ENCODE results near the gene ASTN2.

The ASTN2 gene

DNA sequence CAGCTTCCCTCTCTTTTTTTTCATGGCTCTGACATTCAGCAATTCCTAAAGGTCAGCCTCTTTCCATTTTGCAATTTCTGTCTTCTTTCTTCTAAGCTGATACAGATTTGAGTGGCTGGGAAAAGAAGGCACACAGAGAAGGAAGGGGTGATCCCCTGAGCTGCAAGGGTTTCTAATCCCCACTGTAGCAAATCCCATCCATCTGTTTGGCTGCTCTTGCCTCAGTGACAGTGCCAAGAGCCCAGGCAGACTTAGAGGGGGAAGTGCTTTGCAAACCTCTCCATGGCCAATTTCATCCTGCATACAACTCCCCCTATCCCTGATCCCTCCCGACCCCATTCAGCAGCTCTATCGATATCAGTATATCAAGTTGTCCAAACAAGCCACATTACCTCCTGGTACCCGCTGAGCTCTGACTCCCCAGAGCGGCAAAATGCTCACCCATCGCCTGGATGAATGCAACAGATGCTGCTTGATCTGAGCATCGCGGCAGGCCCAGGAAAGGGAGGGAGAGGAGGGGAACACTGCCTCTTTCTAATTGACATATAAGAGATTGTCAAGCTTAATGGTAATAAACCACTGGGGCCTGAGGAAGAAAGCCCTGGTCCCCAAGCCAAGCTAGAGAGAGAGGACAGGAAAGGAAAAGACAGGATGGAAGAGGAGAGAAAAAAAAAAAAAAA, 268.9 kb downstream of the ASTN2 start:
- no peaks in the 10 kb centered on the region for H3K36me3 ChIP-seq (ENCODE audit: insufficient read depth, low read length)
- H3K4me3 ChIP-seq (ENCODE audit: low read length), result no peak overlapping the region
- no peak overlapping the region for H2AFZ ChIP-seq (ENCODE audit: low read depth, low read length)
- no peaks in the 10 kb centered on the region for H3K4me1 ChIP-seq (ENCODE audit: insufficient read depth, low read length)
- no peaks in the 10 kb centered on the region for H3K9me3 ChIP-seq (ENCODE audit: low read length)
- no peaks in the 10 kb centered on the region for H3K27me3 ChIP-seq (ENCODE audit: insufficient read depth, low read length)

DNA sequence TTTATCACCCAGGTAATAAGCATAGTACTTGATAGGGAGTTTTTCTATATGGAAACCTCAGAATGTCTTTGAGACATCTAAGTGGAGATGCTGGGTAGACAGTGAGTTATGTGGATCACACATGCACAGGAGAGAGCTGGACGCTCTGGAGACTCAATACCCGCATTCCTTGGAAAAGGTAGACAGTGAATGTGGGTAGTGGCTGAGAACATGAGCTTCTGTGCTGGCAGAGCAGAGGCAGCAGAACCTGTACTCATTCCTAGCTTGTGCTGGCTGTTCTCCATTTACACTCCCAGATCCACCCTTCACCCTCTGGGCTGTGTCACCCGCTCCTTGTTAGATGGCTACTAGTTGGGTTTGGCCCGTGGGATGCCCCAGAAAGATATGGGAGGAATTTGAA, 269.8 kb downstream of the ASTN2 start:
- no peaks in the 10 kb centered on the region for H3K27me3 ChIP-seq (ENCODE audit: insufficient read depth, low read length)
- no peak overlapping the region for H3K4me3 ChIP-seq (ENCODE audit: low read length)
- H3K36me3 ChIP-seq (ENCODE audit: insufficient read depth, low read length), result no peaks in the 10 kb centered on the region
- no peaks in the 10 kb centered on the region for H3K4me1 ChIP-seq (ENCODE audit: insufficient read depth, low read length)
- no peak overlapping the region for H2AFZ ChIP-seq (ENCODE audit: low read depth, low read length)
- no peaks in the 10 kb centered on the region for H3K9me3 ChIP-seq (ENCODE audit: low read length)

DNA sequence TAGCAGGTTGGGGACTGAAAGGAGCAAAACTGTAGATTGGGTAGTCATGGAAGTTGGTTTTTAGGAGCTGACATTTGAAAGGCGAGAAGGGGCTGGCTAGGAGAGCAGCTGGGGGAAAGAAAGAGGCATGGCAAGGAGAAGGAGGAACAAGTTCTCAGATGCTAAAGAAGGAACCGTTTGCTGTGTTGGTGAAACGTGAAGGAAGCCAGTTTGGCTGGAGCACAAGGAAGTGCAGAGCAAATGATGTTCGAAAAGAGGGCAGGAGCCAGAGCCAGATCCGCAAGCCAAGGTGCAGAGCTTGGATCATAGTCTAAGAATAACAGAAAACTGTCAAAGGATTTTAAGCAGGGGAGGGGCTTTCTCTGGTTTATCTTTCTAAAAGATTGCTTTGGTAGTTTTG, 276.6 kb downstream of the ASTN2 start:
- no peak overlapping the region for H3K4me3 ChIP-seq (ENCODE audit: low read length)
- H2AFZ ChIP-seq (ENCODE audit: low read depth, low read length), result no peak overlapping the region
- H3K9me3 ChIP-seq (ENCODE audit: low read length), result no peaks in the 10 kb centered on the region
- H3K36me3 ChIP-seq (ENCODE audit: insufficient read depth, low read length), result no peaks in the 10 kb centered on the region
- H3K4me1 ChIP-seq (ENCODE audit: insufficient read depth, low read length), result no peaks in the 10 kb centered on the region
- H3K27me3 ChIP-seq (ENCODE audit: insufficient read depth, low read length), result no peaks in the 10 kb centered on the region

DNA sequence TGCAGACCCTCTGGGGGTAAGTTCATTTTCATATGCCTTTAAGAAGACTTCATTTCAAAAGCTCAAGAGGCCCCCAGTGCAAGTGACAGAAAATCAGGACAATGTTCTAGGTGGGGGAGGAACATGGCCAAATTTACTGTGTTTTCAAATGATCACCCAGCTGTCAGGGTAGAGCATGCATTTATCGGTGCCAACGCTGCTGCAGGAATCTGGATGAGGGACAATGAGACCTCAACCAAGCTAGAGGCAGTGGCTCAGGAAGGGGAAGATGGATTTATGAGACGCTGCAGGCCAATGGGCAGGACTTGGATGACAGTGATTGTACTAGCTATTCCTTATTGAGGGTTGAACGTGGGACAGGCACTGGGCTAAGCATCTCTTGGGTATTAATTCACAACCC, 278.4 kb downstream of the ASTN2 start:
- H3K9me3 ChIP-seq (ENCODE audit: low read length), result no peaks in the 10 kb centered on the region
- no peak overlapping the region for H3K4me3 ChIP-seq (ENCODE audit: low read length)
- no peaks in the 10 kb centered on the region for H3K36me3 ChIP-seq (ENCODE audit: insufficient read depth, low read length)
- no peak overlapping the region for H2AFZ ChIP-seq (ENCODE audit: low read depth, low read length)
- H3K27me3 ChIP-seq (ENCODE audit: insufficient read depth, low read length), result no peaks in the 10 kb centered on the region
- H3K4me1 ChIP-seq (ENCODE audit: insufficient read depth, low read length), result no peaks in the 10 kb centered on the region

DNA sequence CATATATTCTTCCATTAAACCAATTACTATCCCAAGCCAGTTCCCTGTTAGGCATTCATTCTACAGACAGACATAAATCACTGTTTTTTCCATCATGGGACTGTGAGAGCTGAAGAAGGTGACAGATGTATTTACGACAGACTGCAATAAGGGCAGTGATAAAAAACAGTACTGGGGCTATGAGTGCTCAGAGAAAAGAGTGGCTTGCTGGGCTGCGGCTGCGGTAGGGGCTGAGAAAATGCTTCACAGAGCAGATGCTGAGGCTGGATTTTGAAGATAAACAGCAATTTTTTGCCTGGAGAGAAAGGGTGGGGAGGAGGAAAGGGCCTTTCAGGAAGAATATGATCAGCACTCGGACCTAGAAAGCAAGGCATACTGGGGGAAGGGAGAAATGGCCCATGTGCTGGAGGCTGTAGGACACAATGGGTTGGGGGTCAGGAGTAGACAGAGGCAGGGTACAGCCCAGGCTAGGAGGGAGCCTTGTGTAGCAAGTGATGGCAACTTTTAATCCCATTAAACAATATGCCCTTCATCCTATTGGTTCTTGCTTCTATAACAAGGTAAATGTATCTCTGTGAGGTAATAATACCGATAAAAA, 279.3 kb downstream of the ASTN2 start:
- no peaks in the 10 kb centered on the region for H3K36me3 ChIP-seq (ENCODE audit: insufficient read depth, low read length)
- H3K4me1 ChIP-seq (ENCODE audit: insufficient read depth, low read length), result no peaks in the 10 kb centered on the region
- no peaks in the 10 kb centered on the region for H3K9me3 ChIP-seq (ENCODE audit: low read length)
- no peak overlapping the region for H2AFZ ChIP-seq (ENCODE audit: low read depth, low read length)
- H3K27me3 ChIP-seq (ENCODE audit: insufficient read depth, low read length), result no peaks in the 10 kb centered on the region
- no peak overlapping the region for H3K4me3 ChIP-seq (ENCODE audit: low read length)

DNA sequence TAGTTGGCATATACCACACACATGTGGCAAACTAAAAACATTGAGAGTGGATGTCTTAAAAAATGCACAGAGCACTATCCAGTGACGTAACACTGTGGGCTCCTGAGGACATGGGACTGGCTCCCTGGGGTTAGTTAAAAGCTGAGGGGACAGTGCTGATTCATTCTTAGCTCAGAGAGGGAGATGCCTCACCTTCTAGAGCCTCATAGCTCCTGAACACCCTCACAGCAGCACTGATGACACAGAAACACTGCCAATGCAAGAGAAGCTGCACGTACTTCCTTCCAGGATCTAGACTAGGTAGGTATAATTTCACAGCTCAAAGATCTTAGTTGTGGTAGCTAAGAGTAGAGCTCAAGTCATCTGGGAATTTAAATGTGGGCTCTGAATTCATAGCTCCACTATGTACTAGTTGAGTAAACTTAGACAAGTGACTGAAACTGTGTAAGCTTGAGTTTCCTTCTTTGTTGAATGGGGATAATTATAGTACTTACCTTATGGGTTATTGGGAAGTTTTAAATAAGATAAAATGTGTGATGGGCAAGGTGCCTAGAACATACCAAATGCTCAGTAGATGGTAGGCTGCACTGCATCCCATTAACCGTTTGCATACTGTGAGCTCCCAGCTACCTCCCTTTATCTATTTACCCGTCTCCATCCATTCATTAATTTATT, 279.9 kb downstream of the ASTN2 start:
- Histone ChIP-seq H3K9me3 (ENCODE audit: low read length) (no peaks in the 10 kb centered on the region), H3K27me3 (ENCODE audit: insufficient read depth, low read length) (no peaks in the 10 kb centered on the region), H3K4me3 (ENCODE audit: low read length) (no peak overlapping the region), H3K36me3 (ENCODE audit: insufficient read depth, low read length) (no peaks in the 10 kb centered on the region), H3K4me1 (ENCODE audit: insufficient read depth, low read length) (no peaks in the 10 kb centered on the region), H2AFZ (ENCODE audit: low read depth, low read length) (no peak overlapping the region)

DNA sequence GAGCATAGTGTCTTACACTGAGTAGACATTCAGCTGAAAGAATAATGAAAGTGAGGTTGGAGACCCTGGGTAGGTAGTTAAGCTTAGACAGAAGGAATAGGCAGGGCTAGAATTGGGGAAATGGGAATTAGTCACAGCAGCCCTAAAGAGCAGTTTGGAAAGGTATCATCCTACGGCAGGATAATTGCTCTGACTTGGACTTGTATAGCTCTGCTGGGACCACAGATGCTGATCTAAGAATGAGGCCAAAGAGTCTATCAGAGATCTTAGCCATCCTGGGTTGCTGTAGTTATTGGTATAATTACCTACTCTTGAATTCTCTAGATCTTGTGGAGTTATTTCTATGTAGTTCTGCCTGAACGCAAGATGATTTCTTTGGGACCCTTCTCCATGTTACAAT, 288.0 kb downstream of the ASTN2 start:
- Histone ChIP-seq H2AFZ (ENCODE audit: low read depth, low read length) (no peak overlapping the region), H3K36me3 (ENCODE audit: insufficient read depth, low read length) (no peaks in the 10 kb centered on the region), H3K4me3 (ENCODE audit: low read length) (no peak overlapping the region), H3K9me3 (ENCODE audit: low read length) (no peaks in the 10 kb centered on the region), H3K27me3 (ENCODE audit: insufficient read depth, low read length) (no peaks in the 10 kb centered on the region), H3K4me1 (ENCODE audit: insufficient read depth, low read length) (no peaks in the 10 kb centered on the region)

DNA sequence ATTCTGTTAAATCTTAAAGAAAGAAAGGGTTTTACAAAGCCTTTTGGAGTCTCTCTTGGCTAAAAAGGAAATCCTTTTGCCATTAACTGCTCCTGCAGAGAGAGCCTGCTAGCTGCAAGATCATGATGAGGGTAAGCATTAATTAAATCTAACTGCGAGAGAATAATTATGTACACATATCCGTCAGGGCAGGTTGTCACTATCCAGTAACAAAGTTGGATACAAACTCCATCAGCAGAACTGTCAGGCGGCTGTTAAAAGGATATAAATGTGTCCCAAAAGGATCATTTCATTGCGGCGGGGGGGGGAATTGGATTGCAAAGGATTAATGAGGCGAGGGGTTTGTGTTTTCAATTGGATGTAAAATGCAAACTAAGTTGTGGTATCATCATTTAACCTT, 289.3 kb downstream of the ASTN2 start:
- Histone ChIP-seq H3K4me1 (ENCODE audit: insufficient read depth, low read length) (no peaks in the 10 kb centered on the region), H2AFZ (ENCODE audit: low read depth, low read length) (no peak overlapping the region), H3K36me3 (ENCODE audit: insufficient read depth, low read length) (no peaks in the 10 kb centered on the region), H3K27me3 (ENCODE audit: insufficient read depth, low read length) (no peaks in the 10 kb centered on the region), H3K4me3 (ENCODE audit: low read length) (no peak overlapping the region), H3K9me3 (ENCODE audit: low read length) (no peaks in the 10 kb centered on the region)

DNA sequence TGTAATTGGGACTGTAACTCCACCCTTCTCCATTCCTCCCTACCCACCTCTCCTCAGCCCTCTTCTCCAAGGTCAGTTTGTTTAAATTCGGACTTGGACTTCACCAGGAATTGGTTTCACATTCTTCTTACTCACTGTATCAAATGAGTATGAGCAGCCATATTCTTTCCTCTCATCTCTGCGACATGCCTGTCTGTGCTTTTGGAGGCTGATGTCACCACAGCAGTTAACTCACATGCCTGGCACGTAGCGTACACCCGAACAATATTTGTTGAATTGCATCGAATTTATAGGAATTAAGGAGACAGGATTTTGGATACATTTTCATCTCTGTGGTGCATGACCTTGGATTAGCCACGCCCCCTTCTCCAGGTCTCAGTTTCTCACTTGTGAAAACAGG, 291.1 kb downstream of the ASTN2 start:
- Histone ChIP-seq H2AFZ (ENCODE audit: low read depth, low read length) (no peak overlapping the region), H3K9me3 (ENCODE audit: low read length) (no peaks in the 10 kb centered on the region), H3K4me1 (ENCODE audit: insufficient read depth, low read length) (no peaks in the 10 kb centered on the region), H3K27me3 (ENCODE audit: insufficient read depth, low read length) (no peaks in the 10 kb centered on the region), H3K36me3 (ENCODE audit: insufficient read depth, low read length) (no peaks in the 10 kb centered on the region), H3K4me3 (ENCODE audit: low read length) (no peak overlapping the region)

DNA sequence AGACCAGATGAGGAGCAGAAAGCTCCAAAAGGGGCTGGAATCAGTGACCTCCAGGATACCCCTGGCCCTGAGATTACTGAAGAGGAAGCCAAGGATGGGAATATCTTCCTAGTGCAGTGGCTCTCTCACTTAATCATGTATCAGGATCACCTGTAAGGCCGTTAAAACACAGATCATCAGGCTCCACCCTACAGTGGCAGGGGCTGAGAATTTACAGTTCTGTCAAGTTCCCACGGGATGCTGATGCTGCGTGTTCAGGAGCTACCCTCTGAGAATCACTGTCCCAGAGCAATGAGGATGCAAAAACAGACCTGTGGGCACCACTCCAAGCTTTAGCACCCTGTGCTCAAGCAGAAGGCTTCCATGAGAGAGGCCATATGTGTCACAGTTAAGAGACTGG, 291.9 kb downstream of the ASTN2 start:
- no peaks in the 10 kb centered on the region for H3K36me3 ChIP-seq (ENCODE audit: insufficient read depth, low read length)
- no peak overlapping the region for H2AFZ ChIP-seq (ENCODE audit: low read depth, low read length)
- no peaks in the 10 kb centered on the region for H3K4me1 ChIP-seq (ENCODE audit: insufficient read depth, low read length)
- no peaks in the 10 kb centered on the region for H3K27me3 ChIP-seq (ENCODE audit: insufficient read depth, low read length)
- no peak overlapping the region for H3K4me3 ChIP-seq (ENCODE audit: low read length)
- H3K9me3 ChIP-seq (ENCODE audit: low read length), result no peaks in the 10 kb centered on the region

DNA sequence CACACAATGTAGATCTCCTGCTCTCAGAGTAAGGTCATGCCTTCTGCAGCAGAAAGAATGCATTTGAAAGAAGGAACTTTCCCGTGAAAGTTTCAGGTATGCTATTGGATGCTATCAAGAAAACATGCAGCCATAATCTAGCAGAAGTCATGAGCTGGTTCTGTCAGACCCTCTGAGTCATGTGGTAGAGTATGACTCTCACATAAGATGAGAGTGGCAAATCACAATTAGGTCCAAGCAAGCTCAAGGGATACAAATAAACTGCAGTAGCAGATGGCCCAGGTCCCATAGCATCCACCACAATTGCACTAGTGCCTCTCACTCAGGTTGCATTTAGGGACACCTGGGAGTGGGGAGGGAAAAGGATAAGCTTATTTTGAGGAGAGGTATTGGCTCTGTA, 292.8 kb downstream of the ASTN2 start:
- no peaks in the 10 kb centered on the region for H3K27me3 ChIP-seq (ENCODE audit: insufficient read depth, low read length)
- H3K9me3 ChIP-seq (ENCODE audit: low read length), result no peaks in the 10 kb centered on the region
- H3K4me3 ChIP-seq (ENCODE audit: low read length), result no peak overlapping the region
- no peaks in the 10 kb centered on the region for H3K36me3 ChIP-seq (ENCODE audit: insufficient read depth, low read length)
- no peaks in the 10 kb centered on the region for H3K4me1 ChIP-seq (ENCODE audit: insufficient read depth, low read length)
- H2AFZ ChIP-seq (ENCODE audit: low read depth, low read length), result no peak overlapping the region

DNA sequence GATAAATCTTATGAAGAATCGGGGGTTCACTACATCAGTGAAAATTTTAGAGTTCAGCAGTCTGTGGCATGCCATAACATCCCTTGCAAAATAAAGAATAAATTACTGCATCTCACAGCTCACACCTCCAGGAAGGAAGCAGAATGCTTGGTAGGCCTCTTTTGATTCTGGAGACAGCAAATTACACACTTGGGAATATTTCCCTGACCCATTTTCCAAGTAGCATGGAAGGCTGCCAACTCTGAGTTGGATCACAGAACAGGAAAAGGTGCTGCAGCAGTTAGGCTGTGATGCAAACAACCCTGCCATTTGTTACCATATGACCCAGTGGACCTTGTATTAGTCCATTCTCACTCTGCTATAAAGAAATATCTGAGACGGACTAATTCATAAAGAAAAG, 293.5 kb downstream of the ASTN2 start:
- H3K4me3 ChIP-seq (ENCODE audit: low read length), result no peak overlapping the region
- no peaks in the 10 kb centered on the region for H3K36me3 ChIP-seq (ENCODE audit: insufficient read depth, low read length)
- H3K27me3 ChIP-seq (ENCODE audit: insufficient read depth, low read length), result no peaks in the 10 kb centered on the region
- H3K9me3 ChIP-seq (ENCODE audit: low read length), result no peaks in the 10 kb centered on the region
- H3K4me1 ChIP-seq (ENCODE audit: insufficient read depth, low read length), result no peaks in the 10 kb centered on the region
- no peak overlapping the region for H2AFZ ChIP-seq (ENCODE audit: low read depth, low read length)

DNA sequence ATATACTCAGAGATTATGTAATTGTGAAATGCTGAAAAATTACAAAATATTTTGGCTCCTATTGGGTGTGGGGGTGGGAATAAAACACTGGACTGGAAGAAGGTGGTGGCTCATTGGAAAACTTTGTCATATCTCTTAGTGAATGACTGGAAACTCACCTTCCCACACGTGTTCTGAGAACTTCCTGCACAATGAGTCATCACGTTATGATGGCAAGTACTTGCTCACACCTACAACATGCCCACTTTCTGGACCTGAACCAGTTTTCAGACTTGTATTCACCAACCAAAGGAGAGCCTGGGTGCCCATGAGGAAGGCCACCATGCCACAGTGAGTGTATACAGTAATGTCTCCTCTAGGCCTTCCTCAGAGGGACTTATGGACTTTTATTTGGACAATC, 294.8 kb downstream of the ASTN2 start:
- no peak overlapping the region for H3K4me3 ChIP-seq (ENCODE audit: low read length)
- H3K27me3 ChIP-seq (ENCODE audit: insufficient read depth, low read length), result no peaks in the 10 kb centered on the region
- no peaks in the 10 kb centered on the region for H3K4me1 ChIP-seq (ENCODE audit: insufficient read depth, low read length)
- H3K36me3 ChIP-seq (ENCODE audit: insufficient read depth, low read length), result no peaks in the 10 kb centered on the region
- H2AFZ ChIP-seq (ENCODE audit: low read depth, low read length), result no peak overlapping the region
- no peaks in the 10 kb centered on the region for H3K9me3 ChIP-seq (ENCODE audit: low read length)
